ENCODE data around the gene ARHGAP24.

GRCh38 chr4:85823295-85823694 is 348.3 kb downstream of the ARHGAP24 start:
- TF ChIP-seq POLR2AphosphoS5 (IDR thresholded peaks at IDR 0.05) (no peak), POLR2A (IDR thresholded peaks at IDR 0.05) (no peak), CTCF (IDR thresholded peaks at IDR 0.05) (no peak)
